Germinal center (tissue), 1 donor: ENCODE data around the gene LRR1.
"Not testable (repeated sequence)": the region's sequence is repeated elsewhere in the genome, so short reads cannot be mapped to it uniquely, and the experiment has no call there.

Source experiments
- DNase-seq: peaks from one replicate; pipeline ENCODE4 v3.0.0; 2012; ENCODE audit warnings: mixed read lengths, low spot score

Gene LRR1

GRCh38 chr14:49598485-49599300 lies at the start of gene LRR1:
Gene LRR1, plus strand, starts transcription at chr14:49598940. Its CDS starts 81 bp downstream, at chr14:49599021.
- peak; percentile 78 for DNase-seq

- DNase-seq: no peak
Measured at GRCh38 chr14:49549446-49549845, 49.3 kb upstream of the LRR1 start.

GRCh38 chr14:49549881-49550280 lies 48.9 kb upstream of the LRR1 start:
- DNase-seq: no peak

DNA sequence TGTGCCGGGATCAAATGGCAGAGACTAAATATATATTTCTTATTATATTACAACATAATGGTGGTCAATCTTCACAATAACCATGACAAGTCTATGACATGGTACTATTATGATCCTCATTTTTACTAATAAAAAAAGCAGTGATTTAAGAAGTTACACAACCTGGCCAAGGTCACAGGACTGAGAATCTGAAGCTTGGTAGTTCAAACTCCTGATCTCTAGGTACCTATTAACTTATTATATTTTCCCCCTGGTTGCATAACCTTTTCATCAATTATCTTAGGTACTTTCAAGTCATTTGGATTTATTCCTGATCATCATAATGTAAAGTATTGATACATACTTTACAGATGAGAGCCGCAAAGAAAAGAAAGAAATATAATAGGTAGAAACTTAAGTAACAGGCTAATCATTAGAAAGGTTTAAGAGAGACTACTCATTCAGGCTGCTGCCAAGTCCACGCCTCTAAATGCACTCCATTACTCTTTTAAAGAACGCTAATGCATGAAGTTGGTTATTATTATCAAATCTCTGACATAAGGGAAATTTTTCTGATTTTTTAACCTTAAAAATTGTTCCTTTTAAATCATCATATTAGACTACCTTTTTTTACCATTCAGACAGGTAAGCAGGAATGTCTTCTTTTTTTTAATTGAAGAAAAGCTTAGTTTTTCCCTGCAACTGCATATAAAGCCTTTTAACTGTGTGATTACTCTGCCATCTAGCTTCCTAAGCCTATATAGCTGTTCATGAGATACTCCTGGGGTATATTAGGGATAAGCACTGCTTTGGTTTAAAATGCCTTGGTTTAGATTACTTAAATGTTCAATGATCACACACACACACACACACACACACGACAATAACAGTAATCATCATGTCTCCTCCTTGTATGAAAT lies 48.2 kb upstream of the LRR1 start:
- no peak for DNase-seq

GRCh38 chr14:49551569-49551968 lies 47.2 kb upstream of the LRR1 start:
- no peak for DNase-seq

GRCh38 chr14:49553106-49553505 lies 45.6 kb upstream of the LRR1 start:
- DNase-seq: no peak

GRCh38 chr14:49553892-49554291 lies 44.8 kb upstream of the LRR1 start:
- DNase-seq: no peak

DNA sequence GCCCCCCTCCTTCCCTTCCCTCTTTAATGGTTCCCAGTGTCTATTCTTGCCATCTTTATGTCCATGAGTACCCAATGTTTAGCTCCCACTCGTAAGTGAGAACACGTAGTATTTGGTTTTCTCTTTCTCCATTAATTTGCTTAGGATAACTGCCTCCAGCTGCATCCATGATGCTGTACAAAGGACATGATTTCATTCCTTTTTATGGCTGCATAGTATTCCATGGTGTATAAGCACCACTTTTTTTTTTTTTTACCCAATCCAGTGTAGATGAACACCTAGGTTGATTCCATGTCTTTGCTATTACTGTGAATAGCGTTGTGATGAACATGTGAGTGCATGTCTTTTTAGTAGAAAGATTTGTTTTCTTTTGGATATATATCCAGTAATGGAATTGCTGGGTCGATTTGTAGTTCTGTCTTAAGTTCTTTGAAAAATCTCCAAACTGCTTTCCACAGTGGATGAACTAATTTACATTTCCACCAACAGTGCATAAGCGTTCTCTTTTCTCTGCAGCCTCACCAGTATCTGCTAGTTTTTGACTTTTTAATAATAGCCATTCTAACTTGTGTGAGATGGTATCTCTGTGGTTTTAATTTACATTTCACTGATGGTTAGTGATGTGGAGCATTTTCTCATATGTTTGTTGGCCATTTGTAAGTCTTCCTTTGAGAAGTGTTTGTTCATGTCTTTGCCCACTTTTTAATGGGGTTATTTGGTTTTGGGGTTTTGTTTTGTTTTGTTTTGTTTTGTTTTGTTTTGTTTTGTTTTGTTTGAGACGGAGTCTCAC lies 38.6 kb upstream of the LRR1 start:
- no peak for DNase-seq

- DNase-seq: no peak
Measured at GRCh38 chr14:49566714-49567113, 32.0 kb upstream of the LRR1 start.

DNA sequence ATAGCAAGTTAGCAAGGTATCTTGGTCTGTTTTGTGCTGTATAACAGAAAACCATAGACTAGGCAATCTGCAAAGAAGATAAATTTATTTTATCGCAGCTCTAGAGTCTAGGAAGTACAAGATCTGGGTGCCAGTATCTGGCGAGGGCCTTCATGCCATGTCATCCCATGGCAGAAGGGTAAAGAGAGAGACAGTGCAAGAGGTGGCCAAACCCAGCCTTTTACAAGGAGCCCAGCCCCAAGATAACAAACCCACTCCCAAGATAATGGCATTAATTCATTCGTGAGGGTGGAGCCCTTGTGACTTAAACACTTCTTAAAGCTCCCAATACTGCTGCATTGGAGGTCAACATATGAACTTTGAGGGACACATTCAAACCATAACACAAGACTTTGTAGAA lies 29.5 kb upstream of the LRR1 start:
- DNase-seq: no peak

DNA sequence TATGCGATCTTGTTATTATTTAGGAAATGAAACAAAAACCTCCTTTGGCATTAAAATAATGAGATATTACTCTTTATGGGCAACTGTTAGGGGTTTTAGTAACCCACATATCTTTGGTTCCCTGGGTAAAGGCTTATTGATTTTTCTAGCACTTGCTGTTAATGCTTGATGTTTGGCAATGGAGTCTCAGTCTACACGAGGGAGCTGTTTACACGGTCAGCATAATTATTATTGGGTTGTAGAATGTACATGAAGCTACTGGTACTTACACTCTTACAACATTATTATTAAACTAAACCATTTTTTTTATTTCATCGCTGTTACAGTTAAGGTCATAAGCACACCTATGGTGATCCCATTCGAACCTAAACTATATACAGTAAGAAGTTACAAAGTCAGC lies 24.7 kb upstream of the LRR1 start:
- no peak for DNase-seq

DNA sequence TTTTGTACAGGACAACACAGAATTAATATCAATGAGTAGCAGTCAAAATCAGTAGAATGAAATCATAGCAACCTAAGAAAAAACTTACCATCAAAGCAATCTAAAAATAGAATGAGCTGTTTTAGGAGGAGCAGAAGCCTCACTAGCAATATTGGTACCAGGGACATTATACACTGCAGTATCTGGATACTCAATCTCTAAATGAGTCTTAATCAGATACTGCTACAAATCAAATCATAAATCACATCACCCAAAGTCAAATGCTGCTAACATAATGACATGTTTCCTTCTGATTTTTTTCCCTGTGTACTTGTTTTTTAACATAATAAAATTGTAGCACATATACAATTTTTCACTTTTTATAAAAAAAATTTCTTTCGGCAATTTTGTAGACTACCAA lies 20.6 kb upstream of the LRR1 start:
- DNase-seq: no peak

- no peak for DNase-seq
Measured at GRCh38 chr14:49579841-49580240, 18.9 kb upstream of the LRR1 start.

- no peak for DNase-seq
Measured at GRCh38 chr14:49581209-49582112, 17.3 kb upstream of the LRR1 start.

GRCh38 chr14:49582113-49582977 lies 16.4 kb upstream of the LRR1 start:
- DNase-seq: no peak

- no peak for DNase-seq
Measured at GRCh38 chr14:49583629-49584028, 15.1 kb upstream of the LRR1 start.

GRCh38 chr14:49584058-49584457 lies 14.7 kb upstream of the LRR1 start:
- DNase-seq: no peak

DNA sequence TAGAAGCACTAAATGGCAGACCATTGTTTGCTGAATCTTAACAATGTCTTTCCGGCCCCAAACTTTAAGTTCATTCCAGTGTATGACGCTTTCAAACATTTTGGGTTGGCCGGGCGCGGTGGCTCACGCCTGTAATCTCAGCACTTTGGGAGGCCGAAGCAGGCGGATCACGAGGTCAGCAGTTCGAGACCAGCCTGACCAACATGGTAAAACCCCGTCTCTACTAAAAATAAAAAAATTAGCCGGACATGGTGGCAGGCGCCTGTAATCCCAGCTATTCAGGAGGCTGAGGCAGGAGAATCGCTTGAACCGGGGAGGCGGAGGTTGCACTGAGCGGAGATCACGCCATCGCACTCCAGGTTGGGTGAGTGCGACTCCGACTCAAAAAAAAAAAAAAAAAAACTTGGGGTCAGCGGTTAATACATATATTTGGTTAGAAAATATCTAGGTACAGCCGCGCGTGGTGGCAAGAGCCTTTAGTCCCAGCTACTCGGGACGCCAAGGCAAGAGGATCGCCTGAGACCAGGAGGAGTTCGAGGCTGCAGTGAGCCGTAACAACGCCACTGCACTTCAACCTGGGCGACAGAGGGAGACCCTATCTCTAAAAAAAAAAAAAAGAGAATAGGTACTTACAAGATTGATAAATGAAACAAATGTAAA lies 13.6 kb upstream of the LRR1 start:
- DNase-seq: not testable (repeated sequence)

DNA sequence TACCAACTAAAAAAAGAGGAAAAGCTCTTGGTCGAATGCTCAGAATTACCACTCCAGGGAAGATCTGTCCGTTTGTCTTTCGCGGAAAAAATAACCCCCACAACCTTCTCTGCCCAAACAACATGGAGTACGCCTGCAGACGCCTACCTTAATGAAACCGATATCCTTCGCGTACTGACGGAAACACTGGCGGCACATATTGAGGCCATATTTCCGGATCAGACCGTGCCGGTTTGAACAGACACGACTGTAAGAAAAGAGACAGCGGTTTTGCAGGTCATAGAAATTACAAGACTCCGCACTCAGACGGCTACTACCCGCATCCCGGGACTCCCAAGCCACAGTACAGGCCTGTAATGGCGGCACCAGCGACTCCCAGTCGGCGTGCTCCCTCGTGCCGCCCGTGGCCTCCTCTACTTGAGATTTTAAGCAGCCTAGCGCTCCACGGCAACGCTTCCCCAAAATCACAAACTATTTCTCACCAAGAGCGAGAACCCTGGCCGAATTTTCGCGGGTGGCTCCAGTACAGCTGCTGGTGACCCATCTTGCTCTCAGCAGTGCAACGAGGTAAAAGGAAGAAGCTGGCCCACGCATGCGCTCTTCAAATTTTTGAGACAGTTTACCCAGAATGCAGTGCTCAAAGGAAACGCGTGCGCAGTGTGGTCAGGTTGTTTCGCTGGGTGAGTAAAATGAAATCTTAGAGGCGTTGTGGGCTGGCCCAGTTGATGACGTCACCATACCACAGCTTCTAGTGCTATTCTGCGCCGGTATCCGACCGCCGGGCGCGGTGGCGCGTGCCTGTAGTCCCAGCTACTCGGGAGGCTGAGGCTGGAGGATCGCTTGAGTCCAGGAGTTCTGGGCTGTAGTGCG lies 12.7 kb upstream of the LRR1 start, which contains the start of gene RPS29:
Gene RPS29, minus strand, starts transcription at position 578 of the 870 bp plus-strand sequence. Its CDS starts 34 bp downstream, at position 544.
- peak; percentile 95 for DNase-seq
